HG03103 (cell line): ENCODE results near the gene AHNAK2.

Experiments used
- ATAC-seq: cut with Tn5 transposase; IDR thresholded peaks from one replicate; pipeline ENCODE4 v1.9.1; 2021; ENCODE audit warnings: low read depth; ENCODE audit not compliant: unreplicated experiment

The AHNAK2 gene

DNA sequence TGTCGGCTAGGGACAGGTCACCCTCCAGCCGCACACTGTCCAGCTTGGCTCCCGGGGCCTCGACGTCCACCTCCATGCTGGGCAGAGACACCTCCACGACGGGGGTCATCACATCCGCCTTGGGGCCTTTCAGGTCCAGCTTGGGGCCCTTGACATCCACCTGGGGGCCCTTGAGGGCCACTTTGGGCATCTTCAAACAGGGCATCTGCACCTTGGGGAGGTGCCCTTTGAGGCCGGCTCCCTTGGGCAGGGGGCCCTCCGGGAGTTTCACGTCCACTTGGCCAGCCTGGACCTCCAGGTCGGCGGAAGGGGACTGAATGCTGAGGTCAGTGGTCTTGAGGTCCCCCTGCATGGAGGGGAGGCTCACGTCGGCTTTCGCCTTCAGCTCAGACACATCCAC, 35.6 kb downstream of the AHNAK2 start:
- no peak for ATAC-seq

DNA sequence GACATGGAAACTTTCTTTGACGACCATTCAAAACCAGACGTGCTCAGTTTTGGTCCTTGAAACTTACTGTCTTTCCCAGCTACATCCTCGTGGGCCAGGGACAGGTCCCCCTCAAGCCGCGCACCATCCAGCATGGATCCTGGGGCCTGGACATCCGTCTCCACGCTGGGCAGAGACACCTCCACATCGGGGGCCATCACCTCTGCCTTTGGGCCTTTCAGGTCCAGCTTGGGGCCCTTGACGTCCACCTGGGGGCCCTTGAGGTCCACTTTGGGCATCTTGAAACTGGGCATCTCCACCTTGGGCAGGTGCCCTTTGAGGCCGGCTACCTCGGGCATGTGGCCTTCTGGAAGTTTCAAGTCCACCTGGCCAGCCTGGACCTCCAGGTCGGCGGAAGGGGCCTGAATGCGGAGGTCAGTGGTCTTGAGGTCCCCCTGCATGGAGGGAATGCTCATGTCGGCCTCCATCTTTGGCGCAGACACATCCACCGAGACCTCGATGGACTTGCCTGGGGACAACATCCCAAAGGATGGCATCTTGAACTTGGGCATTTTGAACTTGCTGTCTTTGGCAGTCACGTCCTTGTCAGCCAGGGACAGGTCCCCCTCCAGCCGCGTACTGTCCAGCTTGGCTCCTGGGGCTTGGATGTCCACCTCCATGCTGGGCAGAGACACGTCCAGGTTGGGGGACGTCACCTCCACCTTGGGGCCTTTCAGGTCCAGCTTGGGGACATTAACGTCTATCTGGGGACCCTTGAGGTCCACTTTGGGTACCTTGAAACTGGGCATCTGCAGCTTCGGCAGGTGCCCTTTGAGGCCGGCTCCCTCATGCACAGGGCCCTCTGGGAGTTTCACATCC, 36.4 kb downstream of the AHNAK2 start:
- ATAC-seq = no peak

DNA sequence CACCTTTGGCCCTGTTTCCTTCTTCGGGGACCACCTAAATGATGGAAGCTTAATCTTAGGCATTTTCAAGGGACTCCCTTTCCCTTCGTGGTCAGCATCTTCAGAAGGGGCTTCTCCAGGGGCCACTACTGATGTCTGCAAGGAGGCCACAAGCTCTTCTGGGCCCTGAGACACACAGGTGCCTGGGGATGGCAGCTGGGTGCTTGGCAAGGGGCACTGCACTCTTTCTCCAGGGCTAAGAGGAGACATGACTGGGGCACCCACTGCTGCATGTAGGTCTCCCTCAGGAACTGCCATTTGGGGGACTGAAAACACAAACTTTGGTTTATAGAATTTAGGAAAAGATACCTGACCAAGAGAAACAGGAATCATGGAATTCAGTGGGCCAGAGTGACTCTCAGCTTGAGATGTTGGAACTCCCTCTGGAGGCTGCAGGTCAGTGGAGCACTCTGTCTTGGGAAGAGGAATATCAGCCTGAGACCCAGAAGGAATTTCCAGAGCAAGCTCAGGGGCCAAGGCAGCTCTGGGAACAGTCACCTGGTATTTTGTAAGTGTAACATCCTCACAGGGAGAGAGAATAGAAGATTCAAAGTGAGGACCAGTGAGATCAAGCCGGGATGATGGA, 37.5 kb downstream of the AHNAK2 start:
- no peak for ATAC-seq

DNA sequence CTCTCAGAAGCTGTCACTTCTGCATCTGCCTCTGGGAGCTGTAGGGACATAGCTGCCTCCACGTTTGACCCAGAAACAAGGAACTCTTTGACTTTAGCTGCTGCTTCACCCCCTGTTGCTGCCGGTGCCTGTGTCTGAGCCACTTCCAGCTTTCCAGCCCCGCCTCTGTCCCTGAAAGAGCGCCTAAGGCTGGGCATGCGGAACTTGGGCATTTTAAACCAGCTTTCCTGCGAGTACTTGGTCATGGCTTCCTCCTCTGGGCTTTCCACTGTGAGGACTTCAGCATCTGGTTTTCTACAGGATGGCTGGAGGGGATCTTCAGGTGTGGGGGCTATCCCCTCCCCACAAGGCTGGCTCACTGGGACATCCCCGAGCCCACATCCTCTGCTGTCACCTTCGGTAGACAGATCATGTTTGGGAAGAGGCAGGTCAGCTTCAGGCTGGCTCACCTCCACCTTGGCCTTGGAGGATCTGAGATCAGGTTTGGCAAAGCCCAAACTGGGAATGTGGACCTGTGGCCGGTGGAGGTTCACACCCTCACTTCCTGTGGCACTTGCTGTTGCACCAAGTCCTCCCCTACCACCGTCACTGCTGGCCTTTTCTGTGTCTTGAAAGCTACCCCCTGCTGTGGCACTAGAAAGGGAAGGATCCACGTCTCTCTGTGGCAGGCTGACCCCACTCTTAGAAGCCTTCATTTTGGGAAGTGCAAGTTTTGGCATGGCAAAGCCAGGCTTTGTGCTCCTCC, 38.3 kb downstream of the AHNAK2 start:
- no peak for ATAC-seq

DNA sequence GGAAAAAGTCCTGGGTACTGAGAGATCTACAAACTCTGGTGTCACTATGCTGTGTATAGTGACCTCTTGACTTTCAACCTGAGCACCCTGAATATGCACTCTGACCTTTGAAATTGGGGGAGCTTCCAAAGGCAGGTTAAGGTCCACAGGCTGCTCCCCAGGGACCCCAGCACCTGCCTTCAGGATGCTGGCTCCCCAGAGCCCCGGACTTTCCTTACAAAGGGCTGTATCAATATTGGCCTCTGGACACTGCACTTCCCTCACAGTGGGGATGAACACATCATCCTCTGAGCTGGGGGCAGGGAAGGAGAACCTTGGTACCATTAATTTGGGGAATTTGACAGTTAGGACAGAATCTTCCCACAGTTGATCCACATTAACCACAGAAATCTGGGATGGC, 39.2 kb downstream of the AHNAK2 start:
- no peak for ATAC-seq

DNA sequence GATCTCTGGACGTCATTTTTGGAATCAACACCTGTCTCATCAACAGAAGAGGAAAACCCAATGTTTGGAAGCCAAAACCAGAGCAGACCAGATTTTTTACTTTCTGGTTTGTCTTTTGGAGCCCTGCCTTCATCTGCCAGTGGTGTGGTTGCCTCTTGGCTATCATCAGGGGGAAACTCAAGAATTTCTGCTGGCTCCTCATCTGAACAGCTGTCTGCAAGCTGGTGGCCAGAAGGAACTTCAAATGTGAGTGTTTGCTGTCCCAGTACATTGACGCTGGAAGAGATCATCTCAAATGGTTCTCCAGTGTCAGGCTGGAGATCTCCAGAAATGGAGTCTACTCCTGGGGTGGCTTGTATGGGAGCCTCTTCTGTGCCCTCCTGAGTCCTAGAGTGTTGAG, 39.7 kb downstream of the AHNAK2 start:
- ATAC-seq = no peak

DNA sequence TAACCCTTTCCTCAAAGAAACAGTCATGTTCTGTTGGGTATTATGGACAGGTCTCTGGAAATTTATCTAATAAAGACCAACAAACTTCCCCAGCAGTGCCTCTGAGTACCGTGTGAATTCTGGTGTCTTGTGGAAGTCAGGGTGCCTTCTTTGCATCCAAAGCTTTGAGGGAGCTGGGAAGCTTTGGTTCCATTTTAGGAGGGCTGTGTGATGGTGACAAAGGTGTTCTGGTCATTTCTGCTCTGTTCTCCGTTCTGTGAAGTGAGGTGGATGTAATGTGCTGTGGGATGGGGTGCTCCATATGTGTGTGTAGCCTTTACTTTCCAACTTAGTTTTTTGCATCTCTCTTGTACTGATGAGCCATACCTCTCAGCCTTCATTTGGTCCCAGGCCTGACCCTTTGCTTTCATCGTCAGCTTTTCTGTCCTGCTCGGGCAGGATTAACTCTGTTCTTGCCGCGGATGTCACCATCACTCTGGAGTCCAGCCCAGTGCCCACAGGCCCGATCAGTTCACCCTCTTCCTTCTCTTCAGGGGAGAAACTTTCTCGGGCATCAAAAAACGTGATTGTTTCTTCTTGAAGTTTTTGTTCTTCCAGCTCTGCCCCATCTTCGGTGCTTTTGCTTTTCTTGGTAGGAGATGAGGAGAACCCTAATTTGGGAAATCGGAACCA, 40.3 kb downstream of the AHNAK2 start:
- no peak for ATAC-seq

DNA sequence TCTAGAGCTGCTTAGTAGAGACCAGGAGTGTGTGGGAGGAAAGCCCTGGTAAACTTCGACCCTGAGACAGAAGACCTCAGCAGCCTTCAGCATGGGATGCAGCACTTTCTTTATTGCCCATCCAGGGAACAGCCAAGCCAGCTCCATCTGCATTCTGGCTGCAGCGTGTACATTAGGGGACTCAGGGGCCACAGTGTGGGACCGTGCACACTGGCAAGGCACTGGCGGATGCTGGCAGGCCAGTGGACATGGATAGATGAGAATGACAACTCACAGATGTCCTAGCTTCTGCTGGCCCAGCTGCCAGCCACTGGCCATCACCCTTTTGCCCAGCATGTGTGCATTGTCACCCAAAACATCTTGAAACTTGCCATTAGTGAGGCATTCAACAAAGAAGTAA, 41.0 kb downstream of the AHNAK2 start:
- ATAC-seq = no peak

DNA sequence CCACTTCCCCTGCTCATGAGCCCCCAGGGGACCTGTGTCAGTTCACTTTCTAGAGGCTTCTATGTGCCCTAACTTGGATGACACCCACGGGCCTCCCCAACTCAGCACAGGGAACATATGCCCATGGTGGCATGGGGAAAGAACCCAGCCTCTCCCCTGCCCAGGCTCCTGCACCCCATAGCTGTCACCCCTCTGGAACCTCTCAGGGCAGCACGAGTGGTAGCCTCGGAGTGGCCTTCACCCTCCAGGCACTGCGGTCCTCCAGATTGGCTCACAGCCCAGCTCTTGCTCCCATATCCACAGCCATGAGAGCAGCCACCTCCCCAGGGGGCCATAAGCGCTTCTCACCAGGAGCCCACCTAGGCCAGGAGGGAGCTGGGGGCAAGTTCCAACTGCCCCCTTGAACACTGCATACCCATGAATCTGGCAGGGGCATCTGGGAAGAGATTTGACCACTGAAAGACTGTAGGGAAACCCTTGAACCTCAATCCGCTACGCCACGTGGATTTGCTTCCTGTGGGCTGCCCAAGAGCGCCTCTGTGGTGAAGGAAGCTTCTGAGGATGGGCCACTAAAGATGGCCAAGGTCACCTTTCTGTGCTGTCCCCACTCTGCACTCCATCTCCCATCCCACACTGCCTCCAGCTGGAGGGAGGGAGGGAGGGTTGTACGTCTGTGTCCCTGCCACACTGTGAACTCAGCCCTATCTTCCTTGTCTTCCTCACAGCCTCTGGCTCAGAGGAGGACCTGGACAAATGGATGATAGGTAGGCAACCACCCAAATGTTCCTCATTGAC, 41.6 kb downstream of the AHNAK2 start:
- no peak for ATAC-seq

DNA sequence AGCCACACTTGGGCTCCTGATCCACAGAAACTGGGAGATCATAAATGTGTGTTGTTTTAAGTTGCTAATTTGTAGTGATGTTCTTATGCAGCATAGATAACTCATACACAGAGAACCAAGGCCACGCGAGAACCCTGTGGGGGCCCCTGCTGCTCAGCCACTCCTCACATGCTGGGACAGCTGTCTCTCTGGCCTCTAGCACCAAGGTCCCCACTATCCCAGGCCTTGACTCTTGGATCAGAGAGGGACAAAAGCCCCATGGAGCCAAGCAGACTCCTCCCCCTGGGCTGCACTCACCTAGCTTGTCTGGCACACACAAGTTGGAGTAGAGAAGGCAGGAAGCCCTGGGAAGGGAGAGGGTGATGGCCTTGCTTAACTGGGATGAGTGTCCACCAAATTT, 42.2 kb downstream of the AHNAK2 start:
- ATAC-seq = no peak

DNA sequence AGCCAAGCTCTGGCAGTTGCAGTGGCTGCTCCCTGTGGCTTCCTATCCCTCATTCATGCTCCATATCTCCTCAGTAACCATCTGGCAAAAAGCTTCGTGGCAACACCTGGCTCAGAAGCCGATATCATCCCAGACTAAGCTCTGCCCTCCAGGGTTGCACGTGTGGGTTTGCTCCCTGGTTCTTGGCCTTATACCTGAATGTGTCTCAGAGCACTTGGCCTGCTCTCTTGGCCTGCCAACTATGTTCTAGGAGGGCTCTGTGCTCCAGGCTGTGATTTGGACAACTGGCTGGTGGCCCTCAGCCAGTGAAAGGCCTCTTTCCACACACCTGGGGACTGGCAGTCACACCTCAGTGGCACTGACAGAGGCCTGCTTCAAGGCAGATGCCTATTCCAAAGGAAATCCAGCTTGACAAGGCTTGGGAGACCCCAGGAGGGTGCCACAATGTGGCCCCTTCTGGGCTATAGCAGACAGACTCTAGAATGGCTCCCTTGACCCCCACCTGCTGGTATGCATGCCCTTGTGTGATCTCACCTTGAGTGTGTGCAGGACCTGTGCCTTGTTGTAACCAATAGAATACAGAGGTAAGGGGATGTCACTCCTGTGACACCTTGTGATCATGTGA, 43.0 kb downstream of the AHNAK2 start:
- ATAC-seq = no peak

DNA sequence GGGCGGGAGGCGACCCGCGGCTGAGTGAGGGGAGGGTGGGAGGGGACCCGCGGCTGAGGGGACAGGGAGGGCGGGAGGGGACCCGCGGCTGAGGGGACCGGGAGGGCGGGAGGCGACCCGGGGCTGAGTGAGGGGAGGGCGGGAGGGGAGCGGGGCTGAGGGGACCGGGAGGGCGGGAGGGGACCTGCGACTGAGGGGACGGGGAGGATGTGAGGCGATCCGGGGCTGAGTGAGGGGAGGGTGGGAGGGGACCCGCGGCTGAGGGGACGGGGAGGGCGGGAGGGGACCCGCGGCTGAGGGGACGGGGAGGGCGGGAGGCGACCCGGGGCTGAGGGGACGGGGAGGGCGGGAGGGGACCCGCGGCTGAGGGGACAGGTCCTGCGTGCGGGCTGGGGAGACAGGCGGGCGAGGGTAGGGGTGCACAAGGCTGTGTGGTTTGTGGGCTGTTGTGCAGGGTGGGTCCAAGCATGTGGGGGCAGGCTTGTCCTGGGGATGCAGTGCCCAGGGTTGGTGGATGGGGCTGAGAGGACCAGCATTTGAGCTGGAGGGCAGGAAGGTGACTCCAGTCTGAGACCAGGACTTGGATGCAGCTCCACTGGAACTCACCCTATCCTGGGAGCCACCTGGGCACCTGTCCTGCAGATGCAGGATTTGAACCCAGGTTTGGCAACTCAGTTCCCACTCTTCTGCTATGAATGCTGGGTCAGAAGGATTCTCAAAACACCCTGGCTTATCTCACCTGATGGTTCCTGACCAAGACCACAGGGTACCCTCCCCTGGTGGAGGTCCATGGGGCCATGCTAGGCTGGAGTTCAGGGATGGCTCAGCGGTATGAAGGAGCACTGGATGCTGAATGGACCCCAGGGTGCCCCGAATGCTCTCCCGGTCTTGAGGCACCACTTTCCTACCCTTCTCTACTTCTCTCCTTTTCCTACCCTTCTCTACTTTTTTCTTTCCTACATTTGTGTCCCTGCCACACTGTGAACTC, 44.1 kb downstream of the AHNAK2 start:
- ATAC-seq = no peak

DNA sequence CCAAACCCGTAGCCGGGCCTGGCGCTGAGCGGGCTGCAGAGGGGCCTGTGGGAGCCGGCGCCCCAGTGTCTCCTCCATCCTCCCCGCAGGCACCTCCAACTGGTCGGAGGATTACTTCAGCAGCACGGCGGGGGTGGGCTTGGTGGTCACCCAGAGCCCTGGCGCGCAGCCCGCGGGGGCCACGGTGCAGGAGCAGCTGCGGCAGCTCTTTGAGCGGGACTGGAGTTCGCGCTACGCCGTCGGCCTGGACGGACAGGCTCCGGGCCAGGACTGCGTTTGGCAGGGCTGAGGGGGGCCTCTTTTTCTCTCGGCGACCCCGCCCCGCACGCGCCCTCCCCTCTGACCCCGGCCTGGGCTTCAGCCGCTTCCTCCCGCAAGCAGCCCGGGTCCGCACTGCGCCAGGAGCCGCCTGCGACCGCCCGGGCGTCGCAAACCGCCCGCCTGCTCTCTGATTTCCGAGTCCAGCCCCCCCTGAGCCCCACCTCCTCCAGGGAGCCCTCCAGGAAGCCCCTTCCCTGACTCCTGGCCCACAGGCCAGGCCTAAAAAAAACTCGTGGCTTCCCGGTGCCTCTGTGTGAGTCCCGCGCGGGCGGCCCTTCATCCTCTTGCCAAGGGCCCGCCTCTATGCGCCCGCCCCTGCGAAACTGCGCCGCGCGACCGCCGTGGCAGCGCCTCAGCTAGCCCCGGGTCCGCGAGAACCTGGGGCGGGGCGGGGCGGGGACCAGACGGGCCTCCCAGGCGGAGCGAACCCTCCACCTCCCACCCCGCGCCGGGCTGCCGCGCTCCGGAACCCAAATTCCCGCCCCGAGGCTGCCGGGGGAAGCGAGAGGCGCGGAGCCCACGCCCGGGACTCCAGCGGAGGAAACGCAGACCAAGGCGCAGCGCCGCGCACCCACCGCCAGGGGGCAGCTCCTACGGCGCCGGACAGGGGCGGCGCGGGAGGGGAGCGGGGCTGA, 45.2 kb downstream of the AHNAK2 start:
- ATAC-seq = no peak

DNA sequence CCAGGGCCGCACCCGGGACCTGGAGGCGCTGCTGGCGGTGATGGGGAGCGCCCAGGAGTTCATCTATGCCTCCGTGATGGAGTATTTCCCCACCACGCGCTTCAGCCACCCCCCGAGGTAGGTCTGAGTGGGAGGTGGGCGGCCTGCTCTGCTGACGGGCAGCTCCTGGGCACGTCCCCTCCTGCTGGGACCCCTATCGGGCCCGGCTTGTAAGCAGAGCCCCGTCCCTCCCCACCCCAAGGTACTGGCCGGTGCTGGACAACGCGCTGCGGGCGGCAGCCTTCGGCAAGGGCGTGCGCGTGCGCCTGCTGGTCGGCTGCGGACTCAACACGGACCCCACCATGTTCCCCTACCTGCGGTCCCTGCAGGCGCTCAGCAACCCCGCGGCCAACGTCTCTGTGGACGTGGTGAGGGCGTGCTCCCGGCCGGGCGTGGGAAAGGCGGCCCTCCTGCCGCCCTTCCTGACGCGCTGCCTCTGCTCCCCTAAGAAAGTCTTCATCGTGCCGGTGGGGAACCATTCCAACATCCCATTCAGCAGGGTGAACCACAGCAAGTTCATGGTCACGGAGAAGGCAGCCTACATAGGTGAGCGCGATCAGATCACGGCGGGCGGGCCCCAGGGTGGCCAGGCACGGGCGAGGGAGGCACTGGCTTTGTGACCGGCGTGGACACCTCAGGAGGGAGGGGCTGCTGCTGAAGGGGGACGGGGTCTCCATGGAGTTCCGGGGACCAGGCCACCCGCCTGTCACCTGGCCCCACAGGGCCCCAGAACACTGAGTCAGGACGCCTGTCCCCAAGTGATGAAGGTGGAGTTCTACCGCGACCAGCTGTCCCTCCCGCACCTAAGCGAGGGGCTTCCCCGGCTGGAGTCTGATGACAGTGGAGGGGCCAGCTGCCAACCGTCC, 46.2 kb downstream of the AHNAK2 start:
- ATAC-seq = no peak

DNA sequence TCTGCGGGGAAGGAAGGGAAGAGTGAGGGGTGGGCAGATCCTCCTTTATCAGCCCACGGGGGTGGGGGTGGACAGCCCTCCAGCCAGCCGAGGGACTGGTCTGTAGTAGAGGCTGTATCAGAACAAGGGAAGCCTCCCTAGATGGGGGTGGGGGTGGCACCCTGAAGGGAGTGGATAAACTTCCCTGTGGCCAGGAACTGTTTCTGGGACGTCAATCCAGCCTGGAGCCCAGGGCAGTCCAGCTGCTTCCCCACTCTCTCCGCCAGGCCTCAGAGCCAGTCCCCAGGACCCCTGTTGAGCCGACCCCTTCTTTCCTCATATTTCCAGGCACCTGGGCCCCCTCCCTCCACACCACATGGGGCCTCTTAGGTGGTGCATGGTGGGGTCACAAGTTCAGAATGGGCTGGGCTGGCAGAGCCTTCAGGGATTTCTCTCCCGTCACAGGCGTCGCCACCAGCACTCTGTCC, 46.8 kb downstream of the AHNAK2 start:
- no peak for ATAC-seq

DNA sequence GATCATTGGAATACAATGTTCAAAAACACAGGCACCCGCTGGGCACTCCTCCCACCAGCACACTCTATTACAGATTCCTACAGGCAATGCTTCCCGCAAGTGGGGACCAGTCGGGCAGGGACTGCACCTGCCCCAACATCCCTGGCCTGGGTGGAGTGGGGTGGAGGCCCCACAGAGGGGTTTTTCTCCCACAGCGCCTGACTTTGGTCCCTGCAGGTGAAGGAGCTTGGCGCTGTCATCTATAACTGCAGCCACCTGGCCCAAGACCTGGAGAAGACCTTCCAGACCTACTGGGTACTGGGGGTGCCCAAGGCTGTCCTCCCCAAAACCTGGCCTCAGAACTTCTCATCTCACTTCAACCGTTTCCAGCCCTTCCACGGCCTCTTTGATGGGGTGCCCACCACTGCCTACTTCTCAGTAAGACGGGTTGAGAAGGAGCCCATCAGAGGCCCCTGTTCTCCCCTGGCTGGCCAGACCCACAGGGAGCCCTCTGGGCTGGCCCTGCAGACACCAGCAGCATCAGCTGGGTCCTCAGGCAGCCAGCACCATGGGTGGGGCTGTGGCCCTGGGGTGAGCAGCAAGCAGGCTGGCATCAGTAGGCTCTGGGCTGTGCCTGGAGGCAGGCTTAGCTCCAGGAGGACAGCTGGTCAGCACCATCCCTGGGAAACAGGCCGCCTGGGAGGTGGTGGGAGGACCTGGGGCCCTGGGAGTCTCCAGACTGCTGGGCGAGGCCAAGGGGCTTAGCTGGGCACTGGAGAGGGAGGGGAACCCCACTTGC, 47.5 kb downstream of the AHNAK2 start:
- no peak for ATAC-seq
